Head of caudate nucleus (tissue), 42 donors: Measurements from ENCODE around the gene ZFR2.
"Not testable (repeated sequence)": the region's sequence is repeated elsewhere in the genome, so short reads cannot be mapped to it uniquely, and the experiment has no call there.

Source experiments
- DNase-seq, 42 donors: peaks; one replicate each; pipeline versions ENCODE4 v3.0.0 to v3.0.0-alpha.2; 2020 to 2021; ENCODE audit warnings: mixed read lengths in 7 of 42
- intact Hi-C: fragments of 100-400 bp; cut with DNase I; formaldehyde crosslinking; loops from one replicate; pipeline ENCODE4 v1.15.0; 2022

The ZFR2 gene

GRCh38 chr19:3765757-3766156 lies 103.1 kb downstream of the ZFR2 start:
- DNase-seq = not testable (repeated sequence)
- intact Hi-C loops = loop anchor here (10.0 kb wide), 1 partner anchor 209 kb away; the partner anchor contains the start of gene DAPK3

- intact Hi-C loops = loop anchor here (10.0 kb wide), 1 partner anchor 210 kb away; the partner anchor contains the start of gene DAPK3
- DNase-seq = no peak
These were observed 103.7 kb downstream of the ZFR2 start for GRCh38 chr19:3765121-3765520.

GRCh38 chr19:3762501-3763459 lies 106.1 kb downstream of the ZFR2 start, which contains the start of gene MRPL54:
Gene MRPL54 (plus strand): TSS chr19:3762682. CDS start chr19:3762701, 19 bp downstream.
- intact Hi-C loops = loop anchor here (10.0 kb wide), 1 partner anchor 212 kb away; the partner anchor contains the start of gene DAPK3
- peak; percentile 94 to 100 (median 99) for DNase-seq

GRCh38 chr19:3762130-3762473 lies 106.7 kb downstream of the ZFR2 start:
- intact Hi-C loops = loop anchor here (10.0 kb wide), 1 partner anchor 213 kb away; the partner anchor contains the start of gene DAPK3
- DNase-seq = no peak

GRCh38 chr19:3761382-3762129 lies 107.3 kb downstream of the ZFR2 start, which contains the start of gene APBA3:
Gene APBA3 (minus strand): TSS chr19:3761692. CDS start chr19:3760264, 1,428 bp downstream.
- intact Hi-C loops = loop anchor here (10.0 kb wide), 1 partner anchor 213 kb away; the partner anchor contains the start of gene DAPK3

GRCh38 chr19:3760871-3761361 lies 107.9 kb downstream of the ZFR2 start:
- intact Hi-C loops = loop anchor here (10.0 kb wide), 1 partner anchor 214 kb away; the partner anchor contains the start of gene DAPK3
- DNase-seq = no peak

More at GRCh38 chr19:3761382-3762129, 107.3 kb downstream of the ZFR2 start, which contains the start of gene APBA3:
- DNase-seq = peak; percentile 80 to 96 (median 92)

- DNase-seq = no peak
These were observed 109.2 kb downstream of the ZFR2 start for GRCh38 chr19:3759482-3760254.

GRCh38 chr19:3758297-3758696 lies 110.5 kb downstream of the ZFR2 start:
- intact Hi-C loops, DNase-seq: not testable (repeated sequence)

More at GRCh38 chr19:3759482-3760254, 109.2 kb downstream of the ZFR2 start:
- intact Hi-C loops = loop anchor here (10.0 kb wide), 1 partner anchor 215 kb away; the partner anchor contains the start of gene DAPK3

GRCh38 chr19:3757705-3758104 lies 111.1 kb downstream of the ZFR2 start:
- DNase-seq, intact Hi-C loops: not testable (repeated sequence)
